T-helper 17 cell (primary cell): Measurements from ENCODE around the gene SSC4D. TPM values are rescaled to one million over a fixed set of nuclear protein-coding genes. Genes with fewer than 3 reads are reported as not detected.
A peak's percentile ranks its signal among the peaks of the same experiment; 100 is the strongest.
"Not testable (repeated sequence)": the region's sequence is repeated elsewhere in the genome, so short reads cannot be mapped to it uniquely, and the experiment has no call there.

Experiments used
- ATAC-seq: fragments of 150-1000 bp; cut with Tn5 transposase; 2 replicates; pipeline ENCODE4 v1.10.0; 2021; ENCODE audit warnings: mild to moderate bottlenecking, moderate library complexity
- DNase-seq, 3 donors: peaks; one replicate each; pipeline versions ENCODE4 v3.0.0 to v3.0.0-alpha.2; 2020 to 2021
- H3K9me3 ChIP-seq: one replicate; pipeline ENCODE4 v1.7.0; 2013; ENCODE audit warnings: low read length, mild to moderate bottlenecking; ENCODE audit not compliant: control insufficient read depth, poor library complexity, severe bottlenecking
- H3K27ac Mint-ChIP-seq: one replicate; pipeline ENCODE4 v1.8.0; 2022; ENCODE audit warnings: mild to moderate bottlenecking, moderate library complexity, mixed read lengths
- H3K27me3 Mint-ChIP-seq: one replicate; pipeline ENCODE4 v1.8.0; 2022; ENCODE audit warnings: mixed read lengths
- H3K36me3 Mint-ChIP-seq: one replicate; pipeline ENCODE4 v1.8.0; 2022; ENCODE audit warnings: low read depth, mixed read lengths
- H3K4me1 Mint-ChIP-seq: one replicate; pipeline ENCODE4 v1.8.0; 2022; ENCODE audit warnings: mild to moderate bottlenecking, mixed read lengths
- H3K4me3 Mint-ChIP-seq: one replicate; pipeline ENCODE4 v1.8.0; 2022; ENCODE audit warnings: mild to moderate bottlenecking, moderate library complexity, mixed read lengths
- total RNA-seq, 4 donors: library from RNA in 2 of 4; stranded (reverse) in 2 of 4; gene quantifications; one replicate each; pipeline ENCODE4 v1.2.3 and lab custom pipeline; 2022 to 2026

SSC4D gene
- total RNA-seq, 2 donors from 2014 or later: not detected

GRCh38 chr7:76428149-76428823, 18.8 kb upstream of the SSC4D start:
- H3K36me3 Mint-ChIP-seq: no peaks in the 10 kb centered on the region
- no peak for ATAC-seq
- peak overlapping the region; percentile 54 for H3K27ac Mint-ChIP-seq
- H3K9me3 ChIP-seq: no peaks in the 10 kb centered on the region
- H3K4me3 Mint-ChIP-seq: no peak overlapping the region
- DNase-seq: no peak
- H3K4me1 Mint-ChIP-seq: peaks cover 10% of the 10 kb centered on the region
- peaks cover 2% of the 10 kb centered on the region for H3K27me3 Mint-ChIP-seq

DNA sequence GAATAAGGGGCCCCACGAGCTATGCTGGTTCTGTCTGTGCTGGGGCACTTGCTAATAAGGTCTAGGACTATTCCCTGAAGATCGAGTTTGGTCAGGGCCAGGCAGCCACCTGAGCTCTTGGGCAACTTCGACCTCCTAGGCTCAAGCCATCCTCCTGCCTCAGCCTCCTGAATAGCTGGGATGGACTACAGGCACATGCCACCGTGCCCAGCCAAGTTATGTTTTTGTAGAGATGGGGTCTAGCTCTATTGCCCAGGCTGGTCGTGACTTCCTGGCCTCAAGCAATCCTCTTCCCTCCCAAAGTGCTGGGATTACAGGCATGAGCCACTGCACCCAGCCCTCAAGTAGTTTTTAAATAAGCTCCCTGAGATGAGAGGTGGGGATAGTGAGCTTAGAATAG, 18.1 kb upstream of the SSC4D start:
- Mint-ChIP-seq H3K27ac (no peak overlapping the region), H3K36me3 (no peaks in the 10 kb centered on the region), H3K4me3 (no peak overlapping the region), H3K4me1 (peaks cover 10% of the 10 kb centered on the region), H3K27me3 (peaks cover 7% of the 10 kb centered on the region)
- ATAC-seq (no peak), DNase-seq (no peak)
- H3K9me3 ChIP-seq: no peaks in the 10 kb centered on the region

GRCh38 chr7:76426246-76426645, 16.7 kb upstream of the SSC4D start:
- Mint-ChIP-seq H3K27ac (no peak overlapping the region), H3K36me3 (no peaks in the 10 kb centered on the region), H3K4me3 (no peak overlapping the region), H3K4me1 (peaks cover 10% of the 10 kb centered on the region), H3K27me3 (peaks cover 7% of the 10 kb centered on the region)
- H3K9me3 ChIP-seq: no peaks in the 10 kb centered on the region
- DNase-seq: no peak
- no peak for ATAC-seq

- H3K27me3 Mint-ChIP-seq, DNase-seq, H3K4me3 Mint-ChIP-seq, H3K36me3 Mint-ChIP-seq, H3K9me3 ChIP-seq, ATAC-seq: not testable (repeated sequence)
- Mint-ChIP-seq H3K4me1 (peaks cover 10% of the 10 kb centered on the region), H3K27ac (peak overlapping the region; percentile 6)
Measured at GRCh38 chr7:76425558-76425957, 16.1 kb upstream of the SSC4D start.

DNA sequence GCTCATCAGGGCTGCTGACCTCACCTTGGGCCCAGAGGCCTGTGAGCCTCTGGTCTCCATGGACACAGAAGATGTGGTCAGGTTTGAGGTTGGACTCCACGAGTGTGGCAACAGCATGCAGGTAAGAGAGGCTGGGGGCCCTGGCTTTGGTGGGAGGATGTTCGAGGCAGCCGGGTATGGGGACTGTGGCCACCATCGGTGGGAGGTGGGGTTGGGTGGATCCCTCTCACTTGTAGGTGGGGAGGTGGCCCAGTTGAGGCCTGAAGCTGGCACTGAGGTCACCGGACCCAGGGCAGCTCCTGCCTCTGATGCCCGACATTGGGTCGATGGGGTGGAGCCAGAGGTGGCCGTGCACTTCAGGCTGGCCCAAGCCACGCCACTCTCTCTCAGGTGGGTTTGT, 15.7 kb upstream of the SSC4D start:
- H3K9me3 ChIP-seq: no peaks in the 10 kb centered on the region
- Mint-ChIP-seq H3K36me3 (no peaks in the 10 kb centered on the region), H3K27ac (peak overlapping the region; percentile 6), H3K27me3 (peaks cover 7% of the 10 kb centered on the region), H3K4me3 (no peak overlapping the region), H3K4me1 (peaks cover 11% of the 10 kb centered on the region)
- DNase-seq (no peak), ATAC-seq (no peak)

- Mint-ChIP-seq H3K36me3 (no peaks in the 10 kb centered on the region), H3K27me3 (peaks cover 7% of the 10 kb centered on the region), H3K27ac (peak within 1 kb of the TSS; percentile 6), H3K4me1 (peaks cover 15% of the 10 kb centered on the region), H3K4me3 (no peak within 1 kb of the TSS)
- DNase-seq (no peak), ATAC-seq (peak; percentile 75)
- H3K9me3 ChIP-seq: no peaks in the 10 kb centered on the region
Measured at GRCh38 chr7:76424413-76425111, 15.1 kb upstream of the SSC4D start, which contains the start of gene ZP3. Gene ZP3, plus strand, starts transcription at chr7:76424950. Its CDS starts 15 bp downstream, at chr7:76424965.

DNA sequence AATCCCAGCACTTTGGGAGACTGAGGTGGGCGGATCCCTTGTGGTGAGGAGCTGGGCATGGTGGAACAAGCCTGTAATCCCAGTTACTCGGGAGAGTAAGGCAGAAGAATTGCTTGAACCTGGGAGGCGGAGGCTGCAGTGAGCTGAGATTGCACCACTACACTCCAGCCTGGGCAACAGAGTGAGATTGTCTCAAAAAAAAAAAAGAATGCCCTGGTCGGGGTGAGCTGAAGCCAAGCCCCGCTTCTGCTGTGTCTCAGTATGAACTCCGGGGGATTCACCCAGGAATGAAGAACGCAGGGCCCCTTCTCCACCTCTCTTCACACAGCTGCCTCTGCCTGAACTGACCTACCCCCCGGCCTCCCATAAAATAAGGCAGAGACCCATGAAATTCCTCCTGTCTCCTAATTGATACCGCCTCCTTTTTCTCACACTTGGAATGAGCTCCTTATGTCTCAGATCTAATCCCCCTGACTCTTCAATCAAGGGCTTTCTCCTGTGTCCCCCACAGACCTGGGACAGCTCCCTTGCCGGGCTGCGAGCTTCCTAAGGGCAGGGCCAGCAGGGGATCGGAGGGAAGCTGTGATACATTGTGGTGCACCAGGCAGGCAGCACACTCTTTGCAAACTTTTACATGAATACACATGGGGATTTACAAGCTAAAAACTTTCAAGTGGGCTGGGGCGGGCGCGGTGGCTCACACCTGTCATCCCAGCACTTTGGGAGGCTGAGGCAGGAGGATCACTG, 14.3 kb upstream of the SSC4D start:
- peak overlapping the region; percentile 47 for H3K27ac Mint-ChIP-seq
- no peaks in the 10 kb centered on the region for H3K9me3 ChIP-seq
- H3K27me3 Mint-ChIP-seq: peaks cover 7% of the 10 kb centered on the region
- H3K36me3 Mint-ChIP-seq: no peaks in the 10 kb centered on the region
- H3K4me1 Mint-ChIP-seq: peaks cover 20% of the 10 kb centered on the region
- no peak for ATAC-seq
- no peak for DNase-seq
- H3K4me3 Mint-ChIP-seq: no peak overlapping the region

DNA sequence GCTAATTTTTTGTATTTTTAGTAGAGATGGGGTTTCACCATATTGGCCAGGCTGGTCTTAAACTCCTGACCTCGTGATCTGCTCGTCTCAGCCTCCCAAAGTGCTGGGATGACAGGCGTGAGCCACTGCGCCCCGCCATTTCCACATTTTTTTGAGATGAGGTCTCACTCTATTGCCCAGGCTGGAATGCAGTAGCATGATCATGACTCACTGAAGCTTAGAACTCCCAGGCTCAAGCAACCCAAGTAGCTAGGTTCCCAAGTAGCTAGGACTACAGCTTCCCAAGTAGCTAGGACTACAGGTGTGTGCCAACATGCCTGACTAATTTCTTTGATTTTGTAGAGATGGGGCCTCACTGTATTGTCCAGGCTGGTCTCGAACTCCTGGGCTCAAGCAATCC, 11.6 kb upstream of the SSC4D start:
- H3K4me3 Mint-ChIP-seq, H3K27ac Mint-ChIP-seq, ATAC-seq, H3K36me3 Mint-ChIP-seq, H3K27me3 Mint-ChIP-seq, DNase-seq, H3K9me3 ChIP-seq: not testable (repeated sequence)
- peaks cover 20% of the 10 kb centered on the region for H3K4me1 Mint-ChIP-seq

DNA sequence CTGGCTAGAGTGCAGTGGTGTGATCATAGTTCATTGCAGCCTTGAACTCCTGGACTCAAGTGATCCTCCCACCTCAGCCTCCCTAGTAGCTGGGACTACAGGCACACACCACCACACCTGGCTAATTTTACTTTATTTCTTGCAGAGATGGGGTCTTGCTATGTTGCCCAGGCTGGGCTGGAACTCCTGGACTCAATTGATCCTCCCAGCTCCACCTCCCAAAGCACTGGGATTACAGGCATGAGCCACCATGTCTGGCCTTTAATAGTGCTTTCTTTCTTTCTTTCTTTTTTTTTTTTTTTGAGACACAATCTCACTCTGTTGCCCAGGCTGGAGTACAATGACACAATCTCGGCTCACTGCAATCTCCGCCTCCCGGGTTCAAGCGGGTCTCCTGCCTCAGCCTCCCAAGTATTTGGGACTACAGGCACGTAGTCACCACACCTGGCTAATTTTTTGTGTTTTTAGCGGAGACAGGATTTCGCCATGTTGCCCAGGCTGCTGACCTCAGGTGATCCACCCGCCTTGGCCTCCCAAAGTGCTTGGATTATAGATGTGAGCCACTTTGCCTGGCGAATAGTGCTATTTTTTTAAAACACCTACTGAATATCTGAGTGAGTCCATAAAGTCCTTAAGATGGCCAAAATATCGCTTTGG, 8.3 kb upstream of the SSC4D start:
- not testable (repeated sequence) for H3K4me1 Mint-ChIP-seq, H3K27ac Mint-ChIP-seq, ATAC-seq, H3K36me3 Mint-ChIP-seq, DNase-seq, H3K27me3 Mint-ChIP-seq, H3K9me3 ChIP-seq, H3K4me3 Mint-ChIP-seq

DNA sequence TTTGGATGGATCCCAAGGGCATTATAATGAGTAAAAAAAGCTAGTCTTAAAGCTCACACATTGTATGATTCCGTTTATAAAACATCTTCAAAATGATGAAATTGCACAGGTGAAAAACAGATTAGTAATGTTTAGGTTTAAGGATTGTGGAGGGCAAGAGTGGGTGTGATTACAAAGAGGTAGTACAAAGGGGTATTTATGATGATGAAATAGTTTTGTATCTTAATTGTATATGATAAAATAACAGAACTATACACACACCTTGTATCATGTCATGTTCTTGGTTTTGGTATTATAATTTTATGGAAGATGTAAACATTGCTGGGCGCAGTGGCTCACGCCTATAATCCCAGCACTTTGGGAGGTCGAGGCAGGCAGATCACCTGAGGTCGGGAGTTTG, 2.8 kb upstream of the SSC4D start:
- H3K9me3 ChIP-seq: no peaks in the 10 kb centered on the region
- DNase-seq (no peak), ATAC-seq (no peak)
- peaks cover 3% of the 10 kb centered on the region for H3K4me1 Mint-ChIP-seq
- no peak overlapping the region for H3K4me3 Mint-ChIP-seq
- H3K36me3 Mint-ChIP-seq: no peaks in the 10 kb centered on the region
- no peak overlapping the region for H3K27ac Mint-ChIP-seq
- H3K27me3 Mint-ChIP-seq: no peaks in the 10 kb centered on the region

DNA sequence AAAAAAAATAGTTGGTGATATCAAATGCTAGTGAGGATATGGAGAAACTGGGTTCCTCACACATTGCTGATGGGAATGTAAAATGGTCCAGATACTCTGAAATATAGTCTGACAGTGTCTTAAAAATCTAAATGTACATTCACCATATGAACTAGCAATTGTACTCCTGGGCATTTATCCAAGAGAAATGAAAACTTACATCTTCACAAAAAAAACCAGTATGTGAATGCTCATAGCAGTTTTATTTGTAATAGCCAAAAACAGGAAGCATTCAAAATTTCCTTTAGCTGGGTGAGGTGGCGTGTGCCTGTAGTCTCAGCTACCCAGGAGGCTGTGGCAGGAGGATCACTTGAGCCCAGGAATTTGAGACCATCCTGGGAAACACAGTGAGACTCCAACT, 2.1 kb upstream of the SSC4D start:
- no peaks in the 10 kb centered on the region for H3K9me3 ChIP-seq
- ATAC-seq (no peak), DNase-seq (no peak)
- Mint-ChIP-seq H3K36me3 (no peaks in the 10 kb centered on the region), H3K27me3 (no peaks in the 10 kb centered on the region), H3K4me3 (no peak overlapping the region), H3K27ac (no peak overlapping the region), H3K4me1 (peaks cover 3% of the 10 kb centered on the region)

GRCh38 chr7:76408121-76408560, 1.4 kb downstream of the SSC4D start:
- no peaks in the 10 kb centered on the region for H3K27me3 Mint-ChIP-seq
- DNase-seq (no peak), ATAC-seq (no peak)
- peaks cover 7% of the 10 kb centered on the region for H3K4me1 Mint-ChIP-seq
- no peak overlapping the region for H3K4me3 Mint-ChIP-seq
- no peaks in the 10 kb centered on the region for H3K36me3 Mint-ChIP-seq
- no peaks in the 10 kb centered on the region for H3K9me3 ChIP-seq
- no peak overlapping the region for H3K27ac Mint-ChIP-seq

DNA sequence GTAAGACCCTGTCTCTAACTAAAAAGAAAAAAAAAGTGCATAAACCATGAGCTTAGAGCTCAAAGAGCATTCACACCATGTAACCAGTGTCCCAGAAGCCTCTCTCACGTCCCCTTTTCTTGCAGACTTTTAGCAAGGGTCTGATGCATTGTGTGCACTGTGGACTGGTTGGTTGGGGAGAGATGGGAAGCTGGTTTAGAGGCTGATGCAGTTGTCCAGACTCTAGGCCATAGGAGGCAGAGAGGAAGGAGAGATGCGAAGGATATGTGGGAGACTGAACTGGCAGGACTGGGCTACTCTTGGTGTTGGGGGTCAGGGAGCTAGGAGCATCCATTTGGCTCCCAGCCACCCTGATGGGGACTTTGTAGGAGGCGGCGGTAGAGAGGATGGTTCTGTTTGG, 1.8 kb downstream of the SSC4D start:
- Mint-ChIP-seq H3K4me3 (no peak overlapping the region), H3K27me3 (no peaks in the 10 kb centered on the region), H3K27ac (no peak overlapping the region), H3K4me1 (peaks cover 7% of the 10 kb centered on the region), H3K36me3 (no peaks in the 10 kb centered on the region)
- ATAC-seq (no peak), DNase-seq (no peak)
- no peaks in the 10 kb centered on the region for H3K9me3 ChIP-seq
